ENCODE measurements around the gene SLC41A1.

DNA sequence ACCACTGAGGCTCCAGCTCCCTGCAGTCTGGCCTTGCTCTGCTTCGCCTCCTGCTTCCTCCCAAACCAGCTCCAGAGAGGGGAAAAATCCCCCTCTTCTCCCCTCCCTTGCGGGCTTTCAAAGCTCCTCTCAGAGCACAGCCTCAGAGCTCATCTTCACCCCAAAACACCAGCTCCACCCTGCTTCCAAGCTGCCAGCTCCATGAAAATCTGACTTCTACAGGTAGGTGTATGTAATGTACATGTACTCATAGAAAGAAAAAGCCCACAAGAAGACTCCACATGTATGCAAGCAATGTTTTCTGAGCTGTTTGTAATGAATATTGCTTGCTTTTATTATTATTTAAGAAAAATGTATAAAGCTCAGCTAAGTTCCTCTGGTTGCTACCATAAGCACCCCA lies 8.4 kb downstream of the SLC41A1 start:
- TF ChIP-seq EZH2 (IDR thresholded peaks at IDR 0.05; ENCODE audit: insufficient read depth, poor library complexity, severe bottlenecking) (no peak), EZH2phosphoT487 (IDR thresholded peaks at IDR 0.05; ENCODE audit: insufficient read depth, low read depth) (no peak)

Data from GM23248 (cell line).